Uterus (tissue), 2 donors: ENCODE measurements around the gene LMAN2.

Source experiments
- CTCF ChIP-seq, 4 experiments: fragments of 200-600 bp in 2 of 4; fragments of 450-650 bp in 2 of 4; sonication (generic) in 2 of 4; IDR thresholded peaks; one replicate each; pipeline ENCODE4 v1.5.1; 2016 to 2019; ENCODE audit warnings: antibody characterized with exemption in 4 of 4, mild to moderate bottlenecking in 2 of 4, moderate library complexity in 1 of 4
- POLR2A ChIP-seq, 2 donors: fragments of 450-650 bp; IDR thresholded peaks; one replicate each; pipeline ENCODE4 v1.6.1; 2016; ENCODE audit warnings: antibody characterized with exemption in 2 of 2, mild to moderate bottlenecking in 1 of 2, moderate library complexity in 1 of 2

GRCh38 chr5:177349362-177349647 lies 2.2 kb downstream of the LMAN2 start:
- TF ChIP-seq CTCF (IDR thresholded peaks at IDR 0.05) = no peak
- no peak for TF ChIP-seq POLR2A (IDR thresholded peaks at IDR 0.05)
